Activated CD8-positive, alpha-beta memory T cell treated with anti-CD3 and anti-CD28 coated beads, Interleukin-2, amount 50 U/mL, for 1 hour (primary cell): ENCODE measurements around the gene COQ9.
"Not testable (repeated sequence)": the region's sequence is repeated elsewhere in the genome, so short reads cannot be mapped to it uniquely, and the experiment has no call there.

ENCODE experiments used
- DNase-seq: peaks from one replicate; pipeline ENCODE4 v3.0.0-alpha.2; 2020; ENCODE audit errors: extremely low read depth

Gene COQ9

DNA sequence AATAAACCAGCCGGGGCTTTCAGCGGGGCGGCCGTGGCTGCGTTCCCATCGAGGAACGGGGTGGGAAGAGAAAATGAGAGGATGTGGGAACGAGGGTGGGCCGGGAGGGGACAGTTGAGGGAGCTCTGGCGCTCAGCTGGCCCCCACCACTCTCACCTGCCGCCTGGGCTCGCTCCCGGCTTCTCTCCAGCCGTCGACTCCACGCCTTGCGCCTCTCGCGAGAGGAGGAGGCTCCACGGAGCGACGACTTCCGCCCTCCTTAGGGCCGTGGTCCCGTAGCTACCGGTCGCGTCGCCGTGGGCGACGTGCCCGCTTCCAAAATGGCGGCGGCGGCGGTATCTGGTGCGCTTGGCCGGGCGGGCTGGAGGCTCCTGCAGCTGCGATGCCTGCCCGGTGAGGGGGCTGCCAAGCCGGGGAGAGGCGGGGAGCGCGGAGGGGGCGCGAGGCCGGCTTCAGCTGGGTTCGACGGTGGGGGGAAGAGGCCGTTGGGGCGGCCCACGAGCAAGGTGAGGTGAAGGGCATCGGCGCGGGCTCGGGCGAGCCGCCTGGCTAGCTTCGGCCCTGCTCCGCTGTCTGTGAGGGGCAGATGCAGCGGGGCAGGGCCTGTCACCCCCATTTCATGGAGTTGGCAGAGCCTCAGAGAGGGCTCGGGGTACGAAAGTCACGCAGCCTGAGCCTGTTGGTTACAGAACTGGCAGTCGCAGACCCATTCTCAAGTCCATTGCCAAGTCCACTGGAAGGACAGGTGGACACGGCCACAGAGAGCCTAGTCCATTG lies at the start of gene COQ9, which contains the start of gene CIAPIN1:
COQ9 (plus strand) TSS at position 294 of the 777 bp plus-strand sequence; CDS start at position 321, 27 bp downstream.
CIAPIN1 (minus strand) TSS at position 200 of the 777 bp plus-strand sequence. CDS start 6,457 bp downstream, outside the sequence.
- peak; percentile 80 for DNase-seq

- DNase-seq, result not testable (repeated sequence)
Observed at GRCh38 chr16:57397493-57397892, 49.8 kb upstream of the COQ9 start.

DNA sequence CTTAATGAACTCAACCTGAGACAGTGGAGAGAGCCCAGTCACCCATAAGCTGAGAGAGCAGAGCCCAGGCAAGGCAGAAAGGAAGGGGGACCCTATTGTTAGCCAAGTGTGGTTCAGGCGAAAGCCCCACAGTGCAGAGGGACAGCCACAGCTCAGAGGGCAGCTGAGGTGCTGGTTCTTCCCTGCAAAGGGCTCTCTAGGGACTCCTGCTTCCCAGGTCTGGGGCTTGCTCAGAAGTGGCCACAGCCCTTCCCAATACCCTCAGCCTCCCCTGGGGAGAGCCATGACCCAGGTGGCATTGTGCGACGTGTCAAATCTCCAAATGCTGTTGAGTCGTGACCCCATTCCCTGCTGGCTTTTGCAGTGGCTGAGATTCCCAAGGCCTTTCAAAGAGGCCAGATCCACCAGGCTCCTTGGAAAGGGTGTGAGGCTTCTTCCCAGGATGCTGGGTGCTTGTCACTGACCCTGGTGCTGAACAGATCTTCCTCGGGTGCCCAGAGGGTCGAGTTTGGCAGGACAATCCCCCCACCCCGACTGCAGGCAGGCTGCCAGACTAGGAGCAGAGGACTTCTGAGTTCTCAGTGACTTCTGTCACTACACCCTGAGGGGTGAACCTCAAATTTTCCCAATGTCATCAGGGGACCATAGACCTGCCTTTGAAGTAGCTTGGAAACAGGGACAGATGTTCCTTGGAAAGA lies 45.2 kb upstream of the COQ9 start:
- no peak for DNase-seq

- no peak for DNase-seq
Observed at GRCh38 chr16:57403965-57404817, 43.1 kb upstream of the COQ9 start, which contains the start of gene CCL17. Gene CCL17, plus strand, starts transcription at chr16:57404767. Its CDS starts 9,166 bp downstream, at chr16:57413933.

DNA sequence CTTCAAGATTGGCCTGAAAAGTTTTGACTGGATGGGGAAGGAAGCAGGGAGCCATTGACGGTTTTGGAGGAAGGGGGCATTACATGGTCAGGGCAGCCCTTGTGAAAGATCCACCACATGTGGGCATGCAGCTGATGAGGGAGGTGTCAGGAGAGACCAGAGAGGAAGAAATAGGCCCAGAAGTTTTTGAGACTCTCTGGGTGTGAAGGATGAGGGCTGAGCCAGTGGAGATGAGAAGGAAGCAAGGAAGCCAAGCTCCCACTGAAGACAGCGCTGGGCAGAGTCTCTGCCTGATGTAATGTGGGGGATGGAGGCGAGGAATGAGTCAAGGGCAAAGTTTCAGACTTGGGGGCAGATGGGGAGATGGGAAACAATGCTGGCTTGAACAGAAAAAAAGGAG lies 42.2 kb upstream of the COQ9 start:
- no peak for DNase-seq

- DNase-seq, result no peak
Observed at GRCh38 chr16:57406881-57407280, 40.4 kb upstream of the COQ9 start.

DNA sequence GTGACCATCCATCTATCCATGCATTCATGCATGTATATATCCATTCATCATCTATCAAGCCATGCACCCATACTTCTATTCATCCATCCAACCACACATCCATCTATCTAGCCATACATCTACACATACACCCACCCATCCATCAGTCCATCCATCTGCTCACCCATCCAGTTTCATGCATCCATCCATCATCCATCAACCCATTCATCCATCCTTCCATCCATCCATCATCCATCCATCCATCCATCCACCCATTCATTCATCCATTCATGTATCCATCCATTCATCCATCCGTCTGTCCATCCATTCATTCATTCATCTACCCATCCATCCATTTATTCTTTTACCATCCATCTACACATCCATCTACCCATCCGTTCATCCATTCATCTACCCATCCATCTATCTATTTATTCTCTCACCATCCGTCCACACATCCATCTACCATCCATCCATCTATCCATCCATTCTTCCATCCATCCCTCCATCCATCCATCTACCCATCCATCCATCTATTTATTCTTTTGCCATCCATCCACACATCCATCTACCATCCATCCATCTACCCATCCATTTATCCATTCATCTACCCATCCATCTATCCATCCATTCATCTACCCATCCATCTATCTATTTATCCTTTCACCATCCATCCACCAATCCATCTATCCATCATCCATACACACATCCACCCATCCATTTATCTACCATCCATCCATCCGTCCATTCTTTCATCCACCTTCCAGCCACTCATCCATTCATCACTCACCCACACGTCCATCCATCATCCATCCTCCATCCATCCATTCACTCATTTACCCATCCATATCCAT lies 39.5 kb upstream of the COQ9 start:
- no peak for DNase-seq

DNA sequence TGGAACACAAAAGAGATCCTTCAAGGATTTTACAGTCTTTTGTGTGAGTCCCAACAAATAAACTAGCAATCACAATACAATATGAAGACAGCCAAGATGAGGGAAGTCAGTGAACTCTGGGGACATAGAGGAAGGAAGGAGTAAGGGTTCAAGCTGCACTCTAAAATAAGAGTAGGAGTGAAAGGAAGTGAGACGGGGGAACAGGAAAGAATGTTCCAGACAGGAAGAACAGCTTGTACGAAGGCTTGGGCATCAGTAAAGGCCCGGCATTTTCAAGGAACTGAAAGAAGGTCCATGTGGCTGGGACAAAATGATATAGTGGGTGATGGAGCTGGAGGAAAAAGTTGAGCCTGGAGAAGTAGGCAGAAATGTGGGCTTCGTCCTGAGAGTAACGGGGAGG lies 38.2 kb upstream of the COQ9 start:
- no peak for DNase-seq

DNA sequence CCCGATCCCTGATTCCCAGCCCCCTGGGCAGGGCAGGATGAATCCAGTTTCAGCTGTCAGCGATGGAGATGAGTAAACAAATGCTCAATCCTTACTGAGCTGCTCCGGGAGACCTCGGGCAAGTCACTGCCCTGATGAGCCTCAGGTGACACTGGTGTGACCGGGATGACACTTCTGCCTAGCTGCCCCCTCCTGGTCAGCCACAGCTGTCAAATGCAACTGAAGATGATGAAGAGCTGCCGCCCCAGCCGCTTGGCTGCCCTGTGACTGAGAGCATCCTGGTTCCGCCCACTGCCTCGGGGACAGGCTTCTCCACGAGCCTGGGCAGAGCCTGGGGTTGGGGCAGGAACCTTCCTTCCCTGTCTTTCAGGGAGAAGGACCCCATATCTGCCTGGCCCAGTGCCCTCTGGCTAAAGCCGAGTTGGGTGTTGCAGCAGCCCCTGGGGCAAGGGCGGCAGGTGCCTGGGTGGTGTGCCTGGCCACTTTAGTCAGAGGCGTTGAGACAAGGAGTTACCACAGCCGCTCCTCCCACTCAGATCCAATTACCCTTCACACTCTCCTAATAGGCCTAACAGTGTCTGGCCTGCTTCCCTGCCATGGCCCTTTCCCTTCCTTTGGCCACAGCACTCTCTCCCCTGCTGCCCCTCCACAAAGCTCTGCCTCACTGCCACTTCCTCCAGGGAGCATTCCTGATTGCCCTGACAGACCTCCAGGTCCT lies 37.2 kb upstream of the COQ9 start:
- DNase-seq, result no peak

DNA sequence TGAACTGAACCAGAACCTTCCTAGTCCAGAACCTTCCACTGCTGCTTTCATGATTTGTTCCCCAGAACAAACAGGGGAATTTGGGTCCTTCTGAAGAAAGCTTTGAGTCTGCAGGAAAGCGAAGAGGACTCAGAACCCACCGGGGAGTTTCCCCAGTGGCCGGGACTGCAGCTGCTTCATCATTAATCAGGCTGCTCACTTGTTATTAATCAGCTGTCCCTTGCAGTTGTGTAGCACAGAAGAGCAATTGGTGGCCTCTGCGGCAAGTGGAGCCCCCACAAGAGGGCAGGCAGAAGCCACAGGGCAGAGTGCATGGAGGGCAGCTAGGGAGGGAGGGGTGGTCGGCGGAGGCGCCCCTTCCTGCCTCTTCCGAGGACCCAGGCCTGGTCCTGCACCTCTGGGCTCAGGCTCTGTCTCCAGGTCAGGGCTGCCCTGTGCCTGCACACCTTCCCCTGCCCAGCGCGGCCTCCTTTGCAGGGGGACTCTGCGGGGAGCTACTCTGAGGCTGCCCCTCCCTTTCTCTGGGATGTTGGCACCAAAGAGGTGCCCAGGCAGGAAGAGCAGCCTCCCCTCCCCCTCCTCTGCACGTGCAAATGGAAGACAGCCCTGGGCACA lies 35.8 kb upstream of the COQ9 start:
- no peak for DNase-seq

- DNase-seq, result no peak
Observed at GRCh38 chr16:57412584-57412983, 34.7 kb upstream of the COQ9 start.

GRCh38 chr16:57413301-57413730 lies 34.0 kb upstream of the COQ9 start:
- no peak for DNase-seq

DNA sequence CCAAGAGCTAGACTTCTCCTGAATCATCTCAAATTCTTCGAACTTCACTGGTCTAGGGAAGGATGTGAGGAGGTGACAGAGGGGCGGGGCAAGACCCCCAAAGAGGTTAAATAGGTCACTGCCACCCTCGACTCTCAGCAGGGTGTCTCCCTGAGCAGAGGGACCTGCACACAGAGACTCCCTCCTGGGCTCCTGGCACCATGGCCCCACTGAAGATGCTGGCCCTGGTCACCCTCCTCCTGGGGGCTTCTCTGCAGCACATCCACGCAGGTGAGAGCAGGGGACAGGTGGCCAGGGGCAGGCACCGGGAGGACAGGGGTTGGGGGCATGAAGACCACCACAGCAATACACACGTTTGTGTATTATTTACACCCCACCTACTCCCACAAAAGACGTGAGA lies 33.5 kb upstream of the COQ9 start:
- no peak for DNase-seq

- DNase-seq, result no peak
Observed at GRCh38 chr16:57416084-57416483, 31.2 kb upstream of the COQ9 start.

- DNase-seq, result no peak
Observed at GRCh38 chr16:57419506-57419905, 27.8 kb upstream of the COQ9 start.

GRCh38 chr16:57422026-57422944 lies 25.0 kb upstream of the COQ9 start:
- DNase-seq, result no peak

GRCh38 chr16:57423152-57423551 lies 24.1 kb upstream of the COQ9 start:
- no peak for DNase-seq

- no peak for DNase-seq
Observed at GRCh38 chr16:57424583-57424982, 22.7 kb upstream of the COQ9 start.

- no peak for DNase-seq
Observed at GRCh38 chr16:57426356-57426755, 20.9 kb upstream of the COQ9 start.
